ENCODE data around the gene MIXL1.

GRCh38 chr1:226217273-226217672 lies 6.2 kb upstream of the MIXL1 start:
- no peak for TF ChIP-seq CTCF (tag by site-specific recombination; IDR thresholded peaks at IDR 0.05)
- TF ChIP-seq ZNF114 (tag by site-specific recombination; IDR thresholded peaks at IDR 0.05), result no peak
- no peak for TF ChIP-seq ZNF335 (tag by site-specific recombination; conservative IDR thresholded peaks at IDR 0.05)
- no peak for TF ChIP-seq ZNF768 (tag by site-specific recombination; IDR thresholded peaks at IDR 0.05)
- TF ChIP-seq ZNF157 (tag by site-specific recombination; IDR thresholded peaks at IDR 0.05), result no peak
- no peak for TF ChIP-seq ZNF629 (tag by site-specific recombination; IDR thresholded peaks at IDR 0.05)
